NCI-H2227 (cell line): ENCODE results near the gene CREB3L1.
A peak's percentile ranks its signal among the peaks of the same experiment; 100 is the strongest.

Experiments
- DNase-seq: peaks from one replicate; lab custom pipeline; 2025; ENCODE audit not compliant: unreplicated experiment; lab: John Stamatoyannopoulos, UW

CREB3L1 gene

DNA sequence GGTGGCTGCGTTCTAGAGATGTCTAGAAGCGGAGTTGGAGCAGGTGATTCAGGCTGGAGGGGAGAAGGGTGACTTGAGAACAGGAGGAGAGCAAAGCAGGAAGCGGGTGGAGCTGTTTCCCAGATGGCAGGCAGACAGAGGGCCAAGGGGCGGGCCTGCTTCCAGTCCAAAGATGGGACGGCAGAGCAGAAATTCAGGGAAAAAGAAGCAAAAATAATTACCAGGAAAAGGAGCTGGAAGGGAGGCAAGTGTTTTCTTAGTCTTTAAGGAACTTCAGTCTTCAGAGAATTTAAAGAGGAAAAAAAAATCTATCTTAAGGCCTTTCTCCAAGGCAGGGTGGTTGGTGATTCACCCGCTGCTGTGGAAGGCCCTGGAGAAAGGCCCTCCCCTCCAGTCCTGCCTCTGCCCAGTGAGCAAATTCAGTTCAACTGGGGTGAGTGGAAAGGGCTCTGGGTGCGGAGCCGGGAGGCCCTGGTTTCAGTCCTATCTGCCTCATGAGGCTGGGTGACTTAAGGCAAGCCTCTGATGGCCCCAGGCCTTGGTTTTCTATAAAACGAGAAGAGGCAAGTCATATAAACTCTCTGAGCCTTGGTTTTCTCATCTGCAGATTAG, 4.5 kb upstream of the CREB3L1 start:
- no peak for DNase-seq

DNA sequence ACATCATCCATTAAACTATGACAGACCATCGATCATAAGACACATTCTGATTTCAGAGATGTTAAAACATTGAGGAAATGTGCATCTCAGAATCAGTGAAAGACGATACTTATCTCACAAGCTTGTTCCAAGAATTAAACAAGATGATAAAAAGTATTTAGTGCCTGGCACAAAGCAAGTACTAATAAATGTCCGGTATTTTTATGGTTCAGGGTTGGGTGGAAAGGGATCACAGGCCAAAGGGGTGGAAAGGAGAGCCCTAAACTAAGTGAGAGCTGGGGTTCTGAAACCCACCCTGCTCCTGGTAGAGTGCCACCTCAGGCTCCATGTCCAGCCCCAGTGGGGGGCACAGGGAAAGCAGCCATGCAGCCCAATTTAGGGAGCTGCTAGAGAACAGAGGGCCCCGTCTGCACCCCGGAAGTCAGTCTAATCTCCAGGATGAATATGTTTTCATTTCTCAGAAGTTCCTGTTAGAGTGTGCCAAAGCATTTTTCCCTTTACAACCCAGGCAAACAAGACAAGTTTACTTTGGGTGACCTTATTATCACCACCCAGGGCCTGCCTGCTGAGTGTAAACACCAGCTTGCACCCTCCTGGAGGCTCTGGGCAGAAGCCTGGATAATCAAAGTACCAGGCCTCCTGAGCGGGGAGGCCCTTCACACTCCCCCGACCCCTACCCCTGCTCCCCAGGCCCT, 3.8 kb upstream of the CREB3L1 start:
- no peak for DNase-seq

DNA sequence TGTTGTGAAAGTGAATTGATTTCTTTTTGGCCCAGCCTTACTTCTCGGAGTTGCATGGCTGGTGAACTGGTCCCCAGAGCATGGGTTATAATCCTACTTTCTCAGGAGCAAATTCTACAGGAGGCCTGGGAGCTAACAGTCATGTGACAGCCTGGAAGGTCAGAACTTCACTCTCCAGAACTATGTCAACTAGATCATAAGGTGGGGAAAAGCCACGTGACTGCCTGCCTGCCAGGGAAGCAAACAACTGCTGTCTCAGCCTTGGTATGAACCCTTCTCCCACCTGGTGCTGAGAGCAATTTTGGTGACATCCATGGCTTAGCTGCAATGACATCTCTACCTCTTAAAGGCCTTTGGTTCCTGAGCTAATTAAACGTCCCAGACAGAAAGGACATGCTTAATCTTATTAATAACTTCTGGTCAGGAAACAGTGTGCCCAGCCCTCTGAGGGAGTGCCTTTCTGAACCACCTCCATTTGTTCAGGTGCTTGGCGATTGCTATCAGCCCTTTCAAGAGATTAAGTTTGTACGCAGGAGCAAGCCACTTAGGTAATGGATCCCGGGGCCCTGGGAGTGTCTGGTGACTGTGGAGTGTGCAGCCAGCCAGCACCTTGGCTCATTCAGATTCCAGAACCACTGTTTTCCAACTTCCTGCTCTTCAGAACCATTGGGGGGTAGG, 1.4 kb upstream of the CREB3L1 start:
- DNase-seq = no peak

DNA sequence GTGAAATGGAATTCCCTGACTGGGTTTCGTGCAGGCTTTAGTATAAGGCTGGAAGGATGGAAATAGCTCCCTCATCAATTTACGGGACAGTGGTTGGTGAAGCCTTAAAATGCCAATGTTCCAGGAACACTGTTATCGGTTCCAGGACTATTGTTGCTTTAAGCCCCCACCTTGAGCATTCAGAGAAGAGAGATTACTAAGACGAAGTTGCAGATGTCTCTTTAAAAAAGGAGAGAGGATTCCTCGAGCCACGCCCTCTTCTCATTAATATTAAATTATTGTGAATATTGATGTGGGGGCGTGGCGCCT, 195 bp upstream of the CREB3L1 start:
- peak; percentile 78 for DNase-seq

DNA sequence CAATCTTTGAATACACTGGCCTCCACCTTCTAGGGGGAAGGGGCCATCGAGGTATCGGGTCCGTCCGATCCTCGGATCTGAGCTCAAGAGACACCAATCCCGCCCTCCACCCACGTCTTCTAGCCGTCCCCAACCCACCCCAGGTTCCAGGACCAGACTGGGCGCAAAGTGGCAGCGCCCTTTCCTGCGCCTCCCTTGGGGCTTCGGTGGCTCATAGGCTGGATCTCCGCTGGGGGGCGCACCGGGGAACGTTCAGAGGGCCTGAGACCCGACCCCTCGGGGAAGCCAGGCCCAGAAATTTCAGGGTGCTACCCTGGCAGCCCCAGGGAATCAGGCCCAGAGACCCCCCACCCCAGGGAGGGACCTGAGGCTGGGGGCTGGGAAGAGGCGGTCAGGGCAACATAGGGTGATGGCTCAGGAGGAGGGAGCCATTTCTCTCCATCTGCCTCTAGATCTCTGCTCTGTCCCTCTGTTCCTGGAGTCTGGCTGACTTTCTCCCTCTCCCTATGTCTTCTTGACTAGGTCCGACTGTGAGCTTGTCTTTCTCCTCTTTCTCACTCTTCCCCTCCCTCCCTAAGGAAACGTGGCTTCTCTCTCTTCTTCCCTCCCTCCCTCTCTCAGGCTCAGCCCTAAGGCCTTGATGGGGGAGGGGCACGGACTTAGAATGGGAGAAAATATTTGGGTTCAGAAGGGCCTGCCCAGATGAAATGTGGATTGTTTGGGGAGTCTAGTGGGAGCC, 1.1 kb downstream of the CREB3L1 start:
- peak; percentile 64 for DNase-seq

DNA sequence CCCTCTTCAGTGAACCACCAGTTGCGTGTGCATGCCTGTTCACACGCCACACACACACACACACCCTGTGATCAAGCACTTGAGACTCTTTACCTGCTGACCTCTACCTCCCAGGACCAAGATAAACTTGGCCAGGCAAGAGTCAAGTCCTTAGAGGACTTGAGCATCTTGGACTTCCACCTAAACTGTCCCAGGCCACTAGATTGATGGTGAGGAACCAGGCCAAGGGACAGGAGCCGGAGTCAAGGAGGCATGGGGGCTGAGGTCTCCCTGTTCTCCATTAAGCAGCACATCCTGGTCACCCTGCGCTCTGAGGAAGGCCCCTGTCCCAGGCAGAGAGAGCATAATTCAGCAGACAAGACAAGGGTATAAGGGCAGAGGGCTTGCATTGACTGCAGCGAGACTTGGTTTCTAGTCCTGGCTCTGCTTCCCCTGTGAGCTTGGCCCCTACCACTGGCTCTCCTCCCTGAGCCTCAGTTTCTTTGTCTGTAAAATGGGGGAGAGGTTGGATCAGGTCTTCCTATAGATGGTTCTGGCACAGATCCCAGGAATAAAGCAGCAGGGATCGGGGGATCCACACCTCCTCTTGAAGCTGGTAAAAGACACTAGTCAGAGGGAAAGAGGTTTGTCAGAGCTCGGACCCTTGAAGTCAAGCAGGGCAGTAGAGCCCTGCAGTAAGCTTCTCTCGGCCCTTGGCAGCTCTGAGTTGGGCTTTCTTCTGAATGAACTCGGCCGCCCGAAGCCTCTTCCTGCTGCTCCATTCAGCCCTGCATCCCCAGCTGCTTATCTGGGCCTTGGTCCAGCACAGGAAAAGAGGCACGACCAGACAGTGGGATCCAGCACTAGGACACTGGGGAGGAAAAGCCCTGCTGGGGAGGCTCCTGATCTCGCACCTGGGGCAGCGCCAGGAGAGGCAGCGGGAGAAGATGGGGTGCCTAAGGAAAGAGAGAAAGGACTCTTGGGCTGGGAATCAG, 2.0 kb downstream of the CREB3L1 start:
- no peak for DNase-seq

DNA sequence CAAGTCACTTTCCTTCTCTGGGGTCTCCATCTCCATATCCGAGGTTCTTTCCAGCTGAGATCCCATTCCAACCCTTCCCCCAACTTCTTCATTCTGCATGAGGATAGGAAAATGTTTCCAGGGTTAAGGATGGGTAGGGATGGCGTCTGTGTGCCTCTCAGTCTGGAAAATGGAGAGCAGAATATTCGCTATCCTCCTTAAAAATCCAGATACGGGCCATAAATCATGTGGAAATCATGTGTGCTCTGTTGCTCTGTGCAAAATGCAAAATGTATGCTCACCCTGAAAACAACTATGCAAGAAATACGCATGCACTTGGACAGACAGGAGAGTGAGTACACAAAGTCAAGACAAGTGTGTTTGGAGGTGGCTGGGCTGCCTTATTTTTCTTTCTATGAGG, 3.2 kb downstream of the CREB3L1 start:
- no peak for DNase-seq

DNA sequence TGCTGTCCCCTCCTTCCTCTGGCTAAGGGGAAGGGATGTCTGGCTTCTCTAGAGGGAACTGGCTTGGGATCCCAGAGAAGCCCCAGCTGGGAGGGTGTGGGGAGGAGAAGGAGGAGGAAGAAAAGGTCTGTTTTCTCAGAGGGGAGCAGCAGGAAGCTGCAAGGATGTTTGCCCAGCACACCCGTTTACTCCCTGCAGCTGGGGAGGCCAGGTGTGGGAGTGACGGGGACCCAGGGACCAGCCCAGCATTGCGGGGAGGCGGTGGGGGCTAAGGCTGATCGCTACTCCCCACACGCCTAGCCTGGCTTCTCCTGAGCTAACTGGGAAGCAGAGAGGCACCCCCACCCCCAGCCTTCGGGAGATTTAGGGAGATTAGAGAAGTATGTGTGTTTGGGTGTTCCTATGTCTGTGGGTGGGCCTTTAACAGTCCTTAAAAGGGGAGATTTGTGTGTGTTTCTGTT, 3.9 kb downstream of the CREB3L1 start:
- no peak for DNase-seq

DNA sequence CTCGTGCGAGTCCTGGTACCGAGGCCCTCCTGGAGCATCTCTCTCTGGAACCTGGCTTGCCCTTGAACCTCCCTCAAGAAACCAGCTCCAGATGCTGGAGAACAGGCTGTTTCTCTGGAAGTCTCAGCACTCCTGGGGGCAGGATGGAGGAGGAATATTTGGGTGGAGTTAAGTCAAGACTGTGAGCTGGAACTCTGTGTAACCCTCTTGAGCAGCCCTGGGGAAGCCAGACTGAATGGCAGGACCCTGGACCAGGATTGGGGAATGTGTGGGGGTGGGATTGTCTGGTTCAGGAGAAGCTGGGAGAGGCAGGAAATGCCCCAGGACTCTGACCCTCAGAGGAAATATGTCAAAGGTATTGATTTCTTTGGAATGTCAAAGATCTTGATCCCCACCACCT, 7.7 kb downstream of the CREB3L1 start:
- no peak for DNase-seq

DNA sequence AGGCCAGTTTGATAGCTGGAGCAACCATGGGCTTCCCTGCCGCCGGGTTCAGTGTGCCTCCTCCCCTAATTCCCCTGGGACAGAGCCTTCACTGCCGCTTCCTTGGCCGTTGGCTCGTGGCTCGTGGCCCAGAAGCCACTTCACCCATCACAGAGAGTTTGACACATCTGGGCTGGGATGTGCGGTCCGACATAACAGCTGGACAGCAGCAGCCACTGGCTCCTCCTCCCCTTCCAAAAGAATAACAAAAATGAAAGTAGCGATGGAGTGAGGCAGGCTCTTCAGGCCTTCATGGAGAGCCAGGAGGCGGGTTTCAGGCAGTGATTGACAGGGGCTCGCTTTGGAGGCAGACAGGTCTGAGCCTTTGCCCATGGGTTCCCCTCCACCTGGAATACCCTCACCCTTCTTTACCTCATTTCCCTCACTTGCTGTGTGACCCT, 8.2 kb downstream of the CREB3L1 start:
- no peak for DNase-seq

DNA sequence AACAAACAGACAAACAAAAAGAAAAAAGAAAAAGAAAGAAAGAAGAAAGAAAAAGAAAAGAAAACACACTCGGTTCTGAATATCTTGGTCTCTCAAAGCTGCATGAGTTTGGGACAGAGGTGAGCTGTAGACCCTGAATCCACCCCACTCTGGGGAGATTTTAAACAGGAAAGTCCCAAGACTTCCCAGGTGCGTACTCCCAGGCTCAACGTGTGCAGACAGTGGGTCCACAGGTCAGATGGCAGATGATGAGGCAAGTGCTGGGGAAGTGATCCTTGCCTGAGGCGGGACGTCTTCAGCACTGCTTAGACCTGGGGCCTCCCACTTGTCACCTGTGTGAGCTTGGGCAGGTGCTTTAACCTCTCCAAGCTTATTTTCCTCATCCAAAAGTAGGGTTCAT, 9.3 kb downstream of the CREB3L1 start:
- no peak for DNase-seq

DNA sequence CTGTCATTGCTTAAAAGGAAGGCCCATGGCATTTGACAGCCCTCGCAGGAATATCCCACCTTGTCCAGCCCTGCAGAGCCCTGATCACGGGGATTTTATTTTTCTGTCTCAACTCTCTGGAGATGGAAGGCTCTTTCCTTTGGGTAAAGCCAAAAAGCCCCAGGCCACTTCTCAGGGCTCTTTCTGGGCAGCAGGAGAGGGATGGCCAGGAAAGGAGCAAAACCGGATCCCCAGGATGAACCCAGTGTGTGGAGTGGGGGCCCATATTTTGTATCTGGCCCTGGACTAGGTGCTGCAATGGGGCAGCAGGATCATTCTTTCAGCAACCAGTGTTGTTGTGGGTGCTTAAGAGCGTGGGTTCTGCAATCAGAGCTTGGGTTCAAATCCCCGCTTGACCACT, 11.0 kb downstream of the CREB3L1 start:
- no peak for DNase-seq

DNA sequence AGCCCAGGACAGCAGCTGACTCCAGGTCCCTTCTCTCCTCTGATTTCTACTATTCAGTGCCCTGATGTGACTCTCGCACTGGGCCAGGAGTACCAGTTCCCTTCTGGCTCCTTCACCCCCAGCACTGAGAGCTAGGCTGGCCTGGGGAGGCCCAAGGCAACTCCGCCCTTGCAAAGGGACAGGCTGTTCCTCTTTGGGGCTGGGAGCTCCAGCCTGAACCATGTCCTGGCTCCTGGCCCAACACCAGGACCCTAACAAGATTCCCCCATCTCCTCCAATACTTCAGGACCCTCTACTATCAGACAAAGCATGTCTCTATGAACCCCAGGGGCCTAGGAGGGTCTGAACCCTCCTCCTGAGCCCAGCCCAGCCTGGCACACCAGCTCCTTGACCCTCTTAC, 12.5 kb downstream of the CREB3L1 start:
- no peak for DNase-seq

DNA sequence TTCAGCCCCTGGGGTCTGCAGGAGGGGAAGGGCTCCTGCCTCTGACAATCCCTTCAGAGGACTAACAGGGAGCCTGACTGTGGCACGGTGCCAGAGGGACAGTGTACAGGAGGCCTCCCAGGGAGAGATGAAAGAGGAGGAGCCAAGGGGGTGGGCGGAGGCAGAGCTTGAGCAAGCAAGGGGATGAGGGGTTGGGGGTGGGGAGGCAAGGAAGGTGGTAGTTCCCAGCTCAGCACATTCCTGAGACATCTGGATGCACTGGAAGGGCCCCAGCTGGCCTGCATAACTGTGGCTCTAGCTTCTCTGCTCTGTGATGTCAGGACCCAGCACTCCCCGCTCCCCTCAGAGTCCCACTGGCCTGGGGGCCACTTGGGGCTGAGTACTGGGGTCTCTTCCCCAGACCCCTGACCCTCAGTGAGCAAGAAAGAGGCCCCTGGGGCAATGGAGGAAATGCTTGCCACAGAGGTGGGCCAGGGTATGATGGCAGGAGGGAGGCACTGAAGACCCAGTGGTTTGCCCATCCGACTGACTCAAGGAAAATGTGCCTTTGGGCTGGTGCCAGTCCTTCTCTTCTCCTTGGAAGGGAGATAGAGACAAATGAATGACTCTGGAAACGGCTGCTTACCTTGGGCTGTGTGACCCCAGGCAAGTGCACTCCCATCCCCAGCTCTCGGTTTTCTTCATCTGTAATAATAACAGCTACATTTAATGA, 13.3 kb downstream of the CREB3L1 start:
- peak; percentile 82 for DNase-seq

DNA sequence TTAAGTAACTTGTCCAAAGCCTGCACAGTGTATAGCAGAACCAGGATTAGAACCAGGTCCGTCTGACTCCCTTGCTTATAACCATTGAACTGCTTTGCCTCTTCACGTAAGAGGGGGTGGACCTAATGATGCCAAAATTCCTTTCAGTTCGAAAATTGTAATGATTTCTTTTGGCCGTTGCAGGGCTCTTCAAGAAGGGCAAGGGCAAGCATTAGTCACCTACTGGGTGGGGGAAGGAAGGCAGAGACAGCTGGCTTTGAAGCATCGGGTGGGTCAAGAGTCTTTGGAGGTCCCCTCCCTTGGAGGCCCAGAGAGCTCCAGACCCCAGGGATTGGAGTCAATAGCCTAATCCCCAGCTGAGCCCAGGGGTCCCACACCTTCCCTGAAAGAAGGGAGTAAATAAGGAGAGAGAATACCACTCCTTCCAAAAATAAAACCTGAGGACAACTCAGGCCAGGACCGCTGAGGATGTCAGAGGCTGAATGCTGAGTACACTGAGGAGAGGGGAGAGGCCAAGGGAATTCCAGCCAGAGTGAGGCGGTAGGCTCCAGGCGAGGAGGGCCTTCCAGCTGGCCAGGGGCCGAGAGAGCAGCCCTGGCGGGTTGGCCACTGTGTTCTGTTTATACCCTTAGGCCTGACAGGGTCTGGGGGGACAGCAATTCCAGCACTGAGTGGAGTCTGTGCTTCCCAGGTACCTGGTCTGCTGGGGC, 14.1 kb downstream of the CREB3L1 start:
- no peak for DNase-seq

DNA sequence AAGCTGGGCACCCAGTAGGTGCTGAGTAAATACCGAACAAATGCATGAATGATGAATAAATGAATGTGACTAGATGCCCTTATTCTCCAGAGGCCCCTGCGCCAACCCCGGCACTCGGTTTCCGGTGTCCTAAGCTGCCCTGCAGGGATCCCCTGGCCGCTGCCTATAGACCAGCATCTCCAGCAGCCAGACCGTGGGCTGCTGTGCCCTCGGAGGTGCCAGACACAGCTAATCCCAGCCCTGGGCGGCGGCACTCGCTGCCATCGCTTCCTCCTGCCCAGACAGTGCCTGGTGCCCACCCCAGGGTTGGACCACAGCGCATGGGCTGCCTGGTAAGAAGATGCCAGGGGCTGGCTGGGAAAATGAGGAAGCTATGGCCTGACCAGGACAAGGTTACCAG, 15.6 kb downstream of the CREB3L1 start:
- DNase-seq = no peak

DNA sequence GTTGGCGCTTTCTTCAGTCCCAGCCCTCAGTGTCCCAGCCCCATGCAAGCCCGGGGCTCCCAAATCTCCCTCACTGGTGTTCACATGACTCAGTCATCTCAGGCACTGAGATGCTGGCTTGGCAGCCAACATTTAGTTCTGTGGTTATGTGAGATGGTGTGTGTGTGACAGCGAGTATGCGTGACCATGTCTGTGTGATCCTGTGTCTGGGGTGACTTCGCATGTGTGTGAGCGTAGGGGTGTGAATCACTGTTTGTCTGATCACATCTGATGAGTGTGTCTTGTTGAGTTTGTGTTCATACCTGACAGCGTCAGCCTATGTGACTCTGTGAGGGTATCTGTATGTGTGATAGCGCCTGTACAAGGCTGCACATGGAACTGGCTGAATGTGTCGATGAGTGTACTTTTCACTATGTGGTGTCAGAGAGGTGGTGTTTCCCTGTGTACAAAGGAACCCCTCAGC, 16.2 kb downstream of the CREB3L1 start:
- no peak for DNase-seq

DNA sequence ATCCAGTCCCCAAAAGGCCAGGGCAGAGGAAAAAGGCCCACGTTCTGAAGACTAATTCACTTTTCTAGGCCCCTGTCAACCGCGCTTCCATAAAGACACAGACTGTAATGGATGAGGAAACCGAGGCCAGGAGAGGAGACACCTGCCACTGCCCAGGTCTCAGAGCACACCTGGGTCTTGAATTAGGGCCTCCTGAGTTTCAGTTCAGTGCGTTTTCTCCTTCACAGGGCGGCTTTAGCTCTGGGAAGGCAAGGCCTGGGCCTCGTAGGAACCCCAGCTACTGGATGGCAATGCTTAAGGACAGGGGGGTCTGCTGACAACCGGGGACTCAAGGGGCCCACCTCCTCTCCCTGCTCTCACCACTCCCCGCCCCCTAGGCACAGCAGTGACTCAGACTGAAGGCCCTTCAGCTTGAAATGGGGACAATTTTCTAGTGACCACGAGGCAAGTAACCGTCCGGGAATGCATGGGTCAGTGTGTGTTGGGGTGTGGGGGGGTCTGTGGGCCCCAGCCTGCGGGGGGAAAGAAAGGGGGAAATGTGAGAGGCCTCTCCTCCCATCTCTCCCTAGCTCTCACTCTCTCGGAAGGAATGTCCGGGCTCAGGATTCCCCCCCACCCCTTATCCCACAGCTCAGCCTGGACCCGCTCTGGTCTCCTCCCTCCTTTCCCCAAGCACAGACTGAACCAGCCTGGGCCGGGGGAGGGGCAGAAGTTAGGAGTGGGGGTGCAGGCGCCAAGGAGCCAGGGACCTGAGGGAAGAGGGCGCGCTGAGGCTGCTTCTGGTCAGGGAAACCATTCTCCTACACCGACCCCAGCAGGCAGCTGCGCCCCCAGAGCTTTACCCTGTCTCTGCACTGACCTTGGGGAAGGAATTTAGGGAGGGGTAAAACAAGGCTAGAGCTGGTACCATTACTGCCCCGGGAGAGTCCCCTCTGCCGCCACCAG, 17.2 kb downstream of the CREB3L1 start:
- DNase-seq = no peak
